HG03558 (cell line): Measurements from ENCODE around the gene IPO13.

Source experiments
- ATAC-seq: cut with Tn5 transposase; IDR thresholded peaks from one replicate; pipeline ENCODE4 v1.9.1; 2021; ENCODE audit warnings: moderate number of reproducible peaks; ENCODE audit not compliant: unreplicated experiment; ENCODE audit errors: extremely low read depth

Gene IPO13

DNA sequence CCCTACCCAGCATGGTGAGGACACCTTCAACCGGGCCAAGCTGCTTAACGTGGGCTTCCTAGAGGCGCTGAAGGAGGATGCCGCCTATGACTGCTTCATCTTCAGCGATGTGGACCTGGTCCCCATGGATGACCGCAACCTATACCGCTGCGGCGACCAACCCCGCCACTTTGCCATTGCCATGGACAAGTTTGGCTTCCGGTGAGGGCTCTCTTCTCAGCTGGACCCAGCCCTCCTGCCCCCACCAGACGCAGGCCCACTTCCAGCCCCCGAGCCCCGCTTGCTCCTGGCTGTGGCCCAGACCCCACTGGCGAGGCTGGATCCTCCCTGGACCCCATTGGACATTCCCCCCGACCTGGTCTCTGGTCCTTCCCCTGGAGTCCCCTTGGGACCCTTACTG lies 38.1 kb downstream of the IPO13 start:
- ATAC-seq, result no peak

DNA sequence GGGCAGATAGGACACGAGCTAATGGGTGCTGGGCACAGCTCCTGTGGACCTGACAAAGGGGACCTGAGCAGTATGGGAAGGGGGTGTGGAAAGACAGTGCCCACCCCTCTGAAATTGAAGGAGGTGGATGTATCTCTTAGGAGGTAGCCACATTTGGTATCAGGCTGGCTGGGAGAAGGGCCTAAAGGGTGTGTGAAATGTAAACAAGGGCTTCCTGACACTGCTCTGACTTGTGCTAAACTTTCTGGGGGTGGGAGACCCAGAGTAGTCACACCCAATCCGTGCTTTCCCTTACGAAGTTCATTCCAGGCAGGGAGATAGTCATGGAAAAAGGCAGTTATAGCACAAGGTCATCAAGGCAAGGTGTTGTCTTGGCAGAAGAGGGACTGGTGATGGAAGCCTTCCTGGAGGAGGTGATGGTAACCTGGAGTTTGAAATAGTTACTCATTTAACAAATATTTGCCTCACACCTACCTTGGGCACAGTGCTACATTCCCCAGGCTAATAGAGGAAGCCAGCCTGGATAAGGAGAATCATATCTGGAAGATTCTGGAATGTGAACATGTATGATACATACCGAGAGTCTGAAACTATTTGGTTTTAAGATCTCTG lies 39.3 kb downstream of the IPO13 start:
- no peak for ATAC-seq

DNA sequence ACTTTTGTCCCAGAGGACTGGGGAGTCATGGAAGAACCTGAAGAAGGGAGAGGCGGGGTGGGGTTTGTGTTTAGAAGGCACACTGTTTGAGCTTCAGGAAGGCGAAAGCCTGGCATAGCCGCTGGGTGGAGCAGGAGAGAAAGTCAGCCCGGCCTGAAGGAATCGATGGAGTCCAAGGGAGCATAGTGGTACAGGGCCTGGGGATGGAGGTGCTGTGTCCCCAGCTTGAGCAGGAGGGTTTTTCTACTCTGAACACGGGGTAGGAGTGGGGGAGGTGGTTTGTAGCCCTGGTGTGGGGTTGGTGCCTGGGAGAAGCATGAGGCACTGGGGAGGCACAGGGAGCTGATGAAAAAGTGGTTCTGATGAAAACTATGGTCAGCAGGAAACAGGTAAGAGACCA lies 40.0 kb downstream of the IPO13 start:
- ATAC-seq, result no peak

DNA sequence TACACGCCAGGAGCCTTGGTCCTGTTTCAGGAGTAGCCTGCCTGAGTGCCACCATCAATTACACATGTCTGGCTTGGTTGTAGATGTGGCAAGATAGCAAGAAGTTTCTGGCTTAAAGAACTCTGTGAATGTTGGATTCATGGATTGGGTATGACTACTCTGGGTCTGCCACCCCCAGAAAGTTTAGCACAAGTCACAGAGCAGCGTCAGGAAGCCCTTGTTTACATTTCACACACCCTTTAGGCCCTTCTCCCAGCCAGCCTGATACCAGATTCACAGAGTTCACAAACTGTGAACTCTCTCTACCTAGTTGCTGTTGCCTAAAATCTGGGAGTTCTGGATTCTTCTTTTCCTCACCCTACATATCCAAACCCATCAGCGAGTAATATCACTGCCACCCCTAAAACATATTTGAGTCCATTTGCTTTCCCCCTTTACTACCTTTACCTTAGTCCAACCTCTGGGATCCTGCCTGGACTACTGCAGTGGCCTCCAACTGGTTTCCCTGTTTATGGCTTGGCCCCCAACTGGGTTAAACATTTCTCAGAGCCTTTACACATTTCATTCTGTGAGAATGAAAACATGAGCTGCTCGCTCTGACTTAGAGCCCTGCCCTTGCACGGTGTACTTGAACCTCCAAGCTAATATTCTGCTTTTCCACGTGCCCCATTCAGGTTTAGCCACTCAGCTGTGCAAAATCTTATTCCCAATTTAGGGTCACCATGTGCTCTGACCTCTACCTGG lies 40.6 kb downstream of the IPO13 start:
- ATAC-seq, result no peak

DNA sequence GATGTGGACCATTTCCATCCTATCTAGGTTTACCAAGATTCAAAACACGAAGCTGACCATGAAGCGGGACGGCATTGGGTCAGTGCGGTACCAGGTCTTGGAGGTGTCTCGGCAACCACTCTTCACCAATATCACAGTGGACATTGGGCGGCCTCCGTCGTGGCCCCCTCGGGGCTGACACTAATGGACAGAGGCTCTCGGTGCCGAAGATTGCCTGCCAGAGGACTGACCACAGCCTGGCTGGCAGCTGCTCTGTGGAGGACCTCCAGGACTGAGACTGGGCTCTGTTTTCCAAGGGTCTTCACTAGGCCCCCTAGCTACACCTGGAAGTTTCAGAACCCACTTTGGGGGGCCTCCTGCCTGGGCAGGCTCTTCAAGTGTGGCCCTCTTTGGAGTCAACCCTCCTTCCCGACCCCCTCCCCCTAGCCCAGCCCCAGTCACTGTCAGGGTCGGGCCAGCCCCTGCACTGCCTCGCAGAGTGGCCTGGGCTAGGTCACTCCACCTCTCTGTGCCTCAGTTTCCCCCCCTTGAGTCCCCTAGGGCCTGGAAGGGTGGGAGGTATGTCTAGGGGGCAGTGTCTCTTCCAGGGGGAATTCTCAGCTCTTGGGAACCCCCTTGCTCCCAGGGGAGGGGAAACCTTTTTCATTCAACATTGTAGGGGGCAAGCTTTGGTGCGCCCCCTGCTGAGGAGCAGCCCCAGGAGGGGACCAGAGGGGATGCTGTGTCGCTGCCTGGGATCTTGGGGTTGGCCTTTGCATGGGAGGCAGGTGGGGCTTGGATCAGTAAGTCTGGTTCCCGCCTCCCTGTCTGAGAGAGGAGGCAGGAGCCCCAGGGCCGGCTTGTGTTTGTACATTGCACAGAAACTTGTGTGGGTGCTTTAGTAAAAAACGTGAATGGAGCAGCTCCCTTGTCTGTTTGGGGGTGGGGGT lies 43.8 kb downstream of the IPO13 start:
- ATAC-seq, result no peak

DNA sequence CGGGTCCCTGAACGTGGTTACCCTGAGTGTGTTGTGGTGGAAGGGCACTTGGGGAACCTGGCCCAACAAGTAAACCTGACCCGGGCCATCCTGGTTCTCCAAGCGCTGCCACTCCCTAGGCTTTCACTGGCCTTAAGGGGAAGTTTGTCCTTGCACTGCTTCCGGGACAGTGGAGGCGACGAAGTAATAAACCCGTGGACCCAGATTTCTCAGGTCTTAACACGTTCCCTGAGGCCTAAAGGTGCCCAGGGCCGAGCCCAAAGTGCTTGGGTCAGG lies 44.4 kb downstream of the IPO13 start:
- no peak for ATAC-seq

DNA sequence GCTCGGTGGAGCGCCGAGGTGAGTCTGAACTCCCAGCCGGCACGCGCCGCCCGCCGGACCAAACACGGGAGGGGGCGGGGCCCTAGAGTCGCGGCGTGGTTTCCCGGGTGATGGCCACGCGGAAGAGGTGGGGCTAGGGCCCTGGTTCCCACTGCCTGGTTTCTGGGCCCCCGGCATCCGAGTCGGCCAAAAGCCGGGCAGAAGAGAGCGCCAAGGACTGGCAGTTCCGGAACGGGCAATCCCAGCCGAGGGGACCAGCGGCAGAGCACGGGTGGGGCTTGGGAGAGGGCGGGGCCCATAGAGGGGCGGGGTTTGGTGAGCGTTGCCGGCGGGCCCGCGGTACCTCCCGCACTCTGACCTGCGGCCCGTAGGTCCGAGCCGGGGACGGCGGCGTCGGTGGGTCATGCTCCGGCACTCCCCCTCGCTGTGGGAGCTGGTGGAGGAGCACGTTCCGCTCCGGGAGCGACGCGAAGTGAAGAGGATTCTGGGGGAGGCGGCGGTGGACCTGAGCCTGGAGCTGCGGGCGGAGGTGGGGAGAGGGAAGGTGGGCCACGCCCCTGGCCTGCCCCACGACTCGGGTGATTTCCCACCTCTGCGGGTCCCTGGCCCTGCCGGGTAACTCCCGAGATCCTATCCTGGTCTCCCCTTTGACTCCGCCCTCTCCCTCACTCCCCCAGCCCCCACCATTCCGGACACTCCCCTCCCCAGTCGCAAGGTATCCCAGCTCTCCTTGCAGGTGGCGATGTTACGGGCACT lies 44.9 kb downstream of the IPO13 start, which contains the start of gene CCDC24:
Gene CCDC24 (plus strand): TSS at position 124 of the 756 bp plus-strand sequence. CDS start 280 bp downstream, at position 404.
- peak; percentile 39 for ATAC-seq

DNA sequence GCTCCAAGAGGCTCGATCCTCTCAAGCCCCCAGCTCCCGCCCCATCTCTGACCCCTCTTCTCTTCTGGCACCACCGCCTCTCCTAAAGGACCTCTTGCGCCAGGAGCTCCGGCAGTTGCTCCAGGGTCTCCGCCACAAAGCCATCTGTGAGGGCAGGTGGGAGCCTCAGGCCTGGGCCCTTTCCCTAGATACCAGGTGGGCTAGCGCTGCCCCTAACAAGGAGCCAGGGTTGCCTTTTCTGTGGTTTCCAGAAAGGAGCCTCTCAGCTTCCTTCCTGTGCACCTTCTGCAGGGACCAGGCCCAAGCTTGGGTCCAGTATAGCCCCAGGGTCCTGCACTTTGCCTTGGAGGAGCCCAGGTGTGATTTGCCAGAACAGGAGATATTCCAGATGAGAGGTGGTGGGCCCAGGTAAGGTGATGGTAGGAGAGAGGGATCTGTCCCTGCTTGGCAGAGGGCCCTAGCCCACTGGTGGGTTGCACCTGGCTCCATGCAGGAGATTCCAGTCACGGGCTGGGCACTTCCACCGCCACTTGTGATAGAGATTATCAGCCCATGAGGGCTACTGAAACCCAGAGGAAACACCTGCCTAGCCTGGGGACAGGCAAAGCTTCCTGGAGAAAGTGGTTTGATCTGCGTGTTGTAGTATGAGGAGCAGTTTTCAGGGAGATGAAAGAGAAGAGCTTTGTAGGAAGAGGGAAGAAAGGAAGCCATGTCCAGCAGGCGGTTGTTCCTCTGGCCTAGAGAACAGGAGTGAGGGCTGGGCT lies 45.7 kb downstream of the IPO13 start:
- no peak for ATAC-seq

DNA sequence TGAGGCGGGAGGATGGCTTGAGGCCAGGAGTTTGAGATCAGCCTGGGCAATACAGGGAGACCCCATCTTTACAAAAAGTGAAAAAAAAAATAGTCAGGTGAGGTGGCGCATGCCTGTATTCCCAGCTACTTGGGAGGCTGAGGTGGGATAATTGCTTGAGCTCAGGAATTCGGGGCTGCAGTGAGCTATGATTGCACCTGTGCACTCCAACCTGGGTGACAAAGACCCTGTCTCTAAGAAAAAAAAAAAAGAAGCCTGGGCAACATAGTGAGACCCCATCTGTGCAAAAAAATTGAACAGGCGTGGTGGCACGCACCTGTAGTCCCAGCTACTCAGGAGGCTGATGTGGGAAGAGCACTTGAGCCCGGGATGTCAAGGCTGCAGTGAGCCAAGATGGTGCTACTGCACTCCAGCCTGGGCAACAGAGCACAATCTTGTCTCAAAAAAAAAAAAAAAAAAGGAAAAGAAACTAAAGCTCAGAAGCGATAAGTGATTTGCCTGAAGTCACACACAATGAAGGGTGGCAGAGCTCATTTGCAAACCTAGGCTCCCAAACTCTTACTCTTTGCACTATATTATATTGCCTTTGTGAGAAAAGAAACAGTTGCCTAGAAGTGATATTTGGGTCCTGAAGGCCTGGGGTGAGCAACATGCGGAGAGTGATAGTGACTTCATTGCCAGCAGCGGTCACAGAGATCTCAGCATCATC lies 46.6 kb downstream of the IPO13 start:
- ATAC-seq, result no peak

DNA sequence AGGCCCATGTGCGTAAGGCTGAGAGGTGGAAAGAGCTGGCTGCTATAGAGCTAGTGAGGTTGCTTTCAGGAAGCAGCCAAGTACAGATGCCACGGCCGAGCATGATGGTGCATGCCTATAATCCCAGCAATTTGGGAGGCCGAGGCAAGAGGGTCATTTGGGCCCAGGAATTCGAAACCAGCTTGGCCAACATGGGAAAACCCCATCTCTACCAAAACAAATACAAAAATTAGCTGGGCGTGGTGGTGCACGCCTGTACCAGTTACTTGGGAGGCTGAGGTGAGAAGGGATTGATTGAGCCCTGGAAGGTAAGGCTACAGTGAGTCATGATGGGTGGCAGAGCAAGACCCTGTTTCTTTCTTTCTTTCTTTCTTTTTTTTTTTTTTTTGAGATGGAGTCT lies 47.3 kb downstream of the IPO13 start:
- ATAC-seq, result no peak

DNA sequence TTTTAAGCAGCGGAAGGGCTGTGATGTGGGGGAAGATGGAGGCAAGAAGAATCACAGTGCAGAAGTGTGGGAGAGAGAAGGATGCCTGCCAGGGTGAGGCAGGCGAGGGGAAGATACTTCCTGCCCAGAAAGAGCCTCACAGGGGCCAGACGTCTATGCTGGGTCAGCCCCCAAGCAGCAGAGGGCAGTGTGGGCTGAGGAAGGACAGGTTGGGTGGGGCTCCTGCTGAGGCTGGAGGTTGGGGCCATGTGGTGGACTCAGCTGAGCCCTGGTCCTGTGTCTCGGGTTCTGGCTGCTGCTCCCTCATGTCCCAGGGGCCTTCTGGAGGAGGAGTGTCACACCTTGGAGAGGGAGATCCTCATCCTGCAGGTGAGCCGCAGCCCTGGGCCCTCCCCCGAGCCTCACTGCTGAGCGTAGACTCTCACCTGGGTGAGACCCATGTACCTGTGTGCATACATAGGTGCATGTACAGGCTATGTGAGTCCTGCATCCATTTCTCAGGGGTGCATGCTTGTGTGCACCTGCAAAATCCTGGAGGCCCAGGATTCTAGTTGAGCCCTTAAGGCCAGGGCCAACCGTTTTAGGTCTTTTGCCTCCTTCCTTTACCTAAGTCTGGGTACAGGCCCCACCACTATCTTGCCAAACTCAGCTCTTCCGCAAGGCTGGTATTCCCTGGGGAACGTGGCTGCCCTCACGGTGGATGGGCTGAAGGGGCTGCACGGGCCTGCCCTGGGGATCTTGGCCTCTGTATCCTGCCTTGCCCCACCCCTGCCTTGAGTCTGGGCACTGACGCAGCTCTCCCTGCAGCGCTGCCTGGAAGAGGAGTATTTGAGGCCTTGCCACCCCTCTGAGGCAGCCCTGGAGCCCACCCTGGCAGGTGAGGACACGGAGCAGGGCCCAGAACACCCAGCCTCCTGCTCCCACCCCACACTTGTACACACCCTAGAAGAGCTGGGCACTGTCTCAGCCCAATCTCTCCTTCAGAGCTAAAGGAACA lies 48.3 kb downstream of the IPO13 start:
- no peak for ATAC-seq

DNA sequence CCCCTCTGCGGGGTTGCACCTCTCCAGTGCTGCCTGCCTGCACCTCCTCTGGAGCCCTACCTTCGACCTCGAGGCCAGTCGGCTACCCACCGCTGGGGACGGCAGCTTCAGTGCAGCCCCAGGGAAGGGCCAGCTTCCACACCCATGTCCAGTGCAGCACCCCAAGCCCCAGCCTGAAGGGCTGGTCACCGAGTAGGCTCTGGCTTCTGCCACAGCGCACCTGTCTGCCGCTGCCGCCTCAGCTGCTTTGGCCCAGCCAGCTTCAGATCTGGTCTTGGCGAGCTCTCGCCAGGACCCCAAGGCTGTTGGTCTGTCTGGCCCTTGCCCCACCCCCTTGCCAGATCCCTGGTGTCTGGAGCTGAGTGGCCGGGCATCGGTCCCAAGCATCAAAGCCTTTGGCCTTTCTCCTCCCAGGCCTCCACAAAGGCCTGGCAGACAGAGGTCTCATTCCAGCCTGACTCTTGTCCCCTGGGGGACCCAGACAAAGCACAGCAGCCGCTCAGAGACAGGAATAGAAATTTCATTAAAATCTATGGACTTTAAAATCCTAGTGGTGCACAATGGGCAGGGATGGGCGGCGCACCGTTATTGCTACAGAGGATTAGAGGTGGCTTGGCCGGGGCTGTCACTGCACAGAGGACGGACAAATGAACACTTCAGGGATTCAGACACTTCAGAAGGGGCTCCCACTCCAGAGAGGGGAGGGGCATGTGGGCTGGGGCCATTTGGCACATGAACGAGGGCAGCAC lies 49.4 kb downstream of the IPO13 start:
- ATAC-seq, result no peak

DNA sequence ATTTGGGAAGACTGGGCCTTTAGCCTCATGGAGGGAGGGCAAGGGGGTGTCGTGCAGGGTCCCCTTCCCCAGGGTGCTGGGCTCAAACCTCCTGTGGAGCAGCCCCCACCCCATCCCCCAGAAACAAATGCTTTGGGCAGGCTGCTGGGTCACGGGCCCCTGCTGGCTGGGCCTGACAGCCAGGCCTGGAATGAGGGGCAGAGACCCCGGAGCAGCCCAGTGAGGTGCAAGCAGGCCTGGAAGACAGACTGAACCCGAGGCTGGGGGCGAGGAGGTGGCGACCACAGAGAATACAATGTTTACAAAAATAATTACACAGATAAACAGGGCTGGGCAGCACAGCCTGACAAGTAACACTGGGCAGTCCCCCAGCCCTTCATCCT lies 50.0 kb downstream of the IPO13 start:
- ATAC-seq, result no peak

DNA sequence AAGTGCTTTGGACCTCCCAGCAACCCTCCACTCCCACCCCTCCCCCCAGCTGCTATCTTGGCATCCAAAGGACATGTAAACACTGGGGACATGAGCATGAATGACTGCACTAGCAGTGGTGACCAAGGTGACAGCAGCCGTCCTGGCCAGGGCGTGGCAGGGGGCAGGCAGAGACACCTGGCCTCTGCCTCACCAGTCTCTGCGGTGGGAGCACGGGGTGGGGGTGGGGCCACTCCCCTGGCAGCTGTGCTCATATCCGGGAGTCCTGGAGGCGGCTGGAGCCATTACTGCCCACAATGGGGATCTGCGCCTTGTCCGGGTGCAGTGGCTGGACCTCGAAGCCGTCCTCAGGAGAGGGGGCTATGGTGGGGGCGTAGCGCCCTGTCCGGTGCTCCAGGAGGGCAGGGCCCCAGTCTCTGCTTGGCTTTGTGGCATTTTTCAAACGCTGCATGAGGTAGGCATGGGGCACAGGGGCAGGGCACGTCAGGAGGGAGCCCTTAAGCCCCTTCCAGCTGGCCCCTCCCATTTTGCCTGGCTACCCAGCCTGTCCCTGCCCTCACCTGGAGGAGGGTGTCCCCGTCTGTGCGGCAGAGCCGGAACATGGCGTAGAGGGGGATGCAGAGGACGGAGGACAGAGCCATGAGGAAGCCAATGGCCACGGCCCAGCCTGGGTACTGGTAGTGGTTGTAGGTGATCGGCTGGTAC lies 50.7 kb downstream of the IPO13 start:
- ATAC-seq, result no peak

DNA sequence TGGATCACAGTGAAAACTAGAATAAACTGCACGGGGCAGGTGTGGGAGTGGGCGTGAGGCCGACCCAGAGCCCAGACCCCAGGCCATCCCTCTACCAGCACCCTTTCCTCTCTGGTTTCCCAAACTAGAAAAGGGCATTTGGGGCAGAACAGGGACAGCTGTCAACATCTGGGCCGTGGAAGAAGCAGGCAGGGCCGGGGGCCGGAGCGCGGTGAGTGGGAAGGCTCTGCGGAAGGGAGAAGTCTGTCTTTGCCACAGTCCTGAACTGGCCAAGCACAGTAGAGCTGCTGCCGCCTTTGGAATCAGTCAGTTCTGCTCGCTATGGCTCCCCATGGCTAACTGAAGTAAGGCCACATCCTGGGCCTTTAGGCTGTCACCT lies 51.2 kb downstream of the IPO13 start:
- no peak for ATAC-seq

DNA sequence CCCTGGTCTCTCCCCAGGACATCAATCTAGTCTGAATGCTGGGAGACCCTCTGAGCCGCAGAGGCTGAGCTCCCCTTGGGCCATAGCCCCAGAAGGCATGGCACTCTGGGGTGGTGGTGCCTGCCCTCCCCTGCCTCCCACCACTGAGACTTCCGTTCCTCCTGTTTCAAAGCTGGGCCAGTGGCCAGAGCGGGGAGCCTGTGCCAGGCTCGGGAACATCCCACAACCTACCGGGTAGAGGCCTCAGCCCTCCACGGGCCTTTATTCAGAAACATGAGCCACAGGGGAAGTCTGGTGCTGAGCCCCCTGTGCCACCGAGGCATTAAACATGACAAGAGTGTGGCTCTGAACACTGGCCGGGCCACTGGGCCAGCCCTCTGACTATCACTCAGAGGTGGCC lies 52.7 kb downstream of the IPO13 start:
- ATAC-seq, result no peak

DNA sequence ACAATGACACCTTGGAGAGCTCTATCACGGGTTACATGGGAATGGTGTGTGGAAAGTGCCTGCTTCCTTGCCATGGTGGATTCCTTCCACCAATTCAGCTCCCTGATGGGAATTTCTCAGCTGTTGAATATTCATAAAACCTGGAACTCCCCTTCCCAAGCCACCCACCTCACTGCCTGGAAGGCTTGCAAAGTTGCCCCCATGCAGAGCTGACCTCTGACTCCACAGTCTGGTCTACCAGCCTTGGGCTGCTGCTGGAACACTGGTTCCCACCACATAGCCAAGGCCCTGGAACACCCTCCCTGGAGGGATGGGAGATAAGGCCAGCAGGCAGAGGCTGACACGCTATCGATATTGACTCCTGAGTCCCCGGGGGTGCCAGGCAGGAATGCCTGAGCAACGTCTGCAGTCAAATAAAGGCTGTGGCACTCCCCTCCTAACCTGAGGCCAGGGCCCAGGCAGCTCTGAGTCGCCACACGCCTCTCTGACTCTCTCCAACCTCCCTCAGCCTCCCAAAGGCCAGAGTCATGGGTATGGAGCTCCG lies 53.4 kb downstream of the IPO13 start:
- ATAC-seq, result no peak
